IMR-90 (cell line): Measurements from ENCODE around the gene OR7A17. TPM values are rescaled to one million over a fixed set of nuclear protein-coding genes. Genes with fewer than 3 reads are reported as not detected.

Experiments
- ATAC-seq: fragments of 200-7000 bp; cut with Tn5 transposase; 2 replicates; pipeline ENCODE4 v1.9.1; 2020; ENCODE audit warnings: low read depth, mild to moderate bottlenecking, moderate library complexity
- BruUV-seq: library from RNA; stranded (reverse); fragments of 400-500 nt; replicated peaks from 2 replicates; lab custom pipeline; 2021; lab: Mats Ljungman, UMichigan
- CTCF ChIA-PET: fragments of 300-600 bp; formaldehyde crosslinking; extraction: SDS; loops from one replicate; lab custom pipeline; 2021; ENCODE audit warnings: antibody characterized with exemption; lab: Yijun Ruan, JAX
- POLR2A ChIA-PET: fragments of 300-600 bp; sonication (Branson Sonifier 250); formaldehyde crosslinking; loops from one replicate; lab custom pipeline; 2022; ENCODE audit warnings: antibody characterized with exemption; ENCODE audit not compliant: unreplicated experiment; lab: Charles Lee
- DNase-seq: peaks from one replicate; pipeline ENCODE4 v3.0.0; 2013
- H2AFZ ChIP-seq: replicated peaks from 2 replicates; pipeline ENCODE3; 2013; ENCODE audit warnings: low read length, mild to moderate bottlenecking; ENCODE audit not compliant: poor library complexity
- H2AK5ac ChIP-seq: 2 replicates; pipeline ENCODE4 v1.6.1; 2013; ENCODE audit warnings: low read depth, low read length, inconsistent platforms
- H2AK9ac ChIP-seq: replicated peaks from 2 replicates; pipeline ENCODE3; 2013; ENCODE audit warnings: mild to moderate bottlenecking, low read depth, low read length, moderate library complexity; ENCODE audit not compliant: poor library complexity
- H2BK120ac ChIP-seq: 2 replicates; pipeline ENCODE4 v1.6.1; 2013; ENCODE audit warnings: low read depth, low read length, inconsistent platforms
- H2BK15ac ChIP-seq: 3 replicates; pipeline ENCODE4 v1.6.1; 2013; ENCODE audit warnings: low read depth, low read length, inconsistent platforms
- H2BK20ac ChIP-seq: 2 replicates; pipeline ENCODE4 v1.6.1; 2013; ENCODE audit warnings: low read depth, mild to moderate bottlenecking, inconsistent platforms, low read length, moderate library complexity
- H2BK5ac ChIP-seq: 2 replicates; pipeline ENCODE4 v1.6.1; 2013; ENCODE audit warnings: mild to moderate bottlenecking, low read depth, low read length, inconsistent platforms; ENCODE audit not compliant: poor library complexity, severe bottlenecking
- H3K14ac ChIP-seq: replicated peaks from 2 replicates; pipeline ENCODE4 v1.6.1; 2013; ENCODE audit warnings: low read depth, low read length, inconsistent platforms
- H3K18ac ChIP-seq: 2 replicates; pipeline ENCODE4 v1.6.1; 2013; ENCODE audit warnings: low read depth, low read length, control low read depth
- H3K23ac ChIP-seq: 2 replicates; pipeline ENCODE4 v1.6.1; 2013; ENCODE audit warnings: low read depth, low read length, inconsistent platforms
- H3K27ac ChIP-seq: 2 replicates; pipeline ENCODE4 v1.5.1; 2013; ENCODE audit warnings: mild to moderate bottlenecking, control low read depth, low read length; ENCODE audit not compliant: insufficient read depth
- H3K27me3 ChIP-seq: 2 replicates; pipeline ENCODE4 v1.6.1; 2013; ENCODE audit warnings: low read length; ENCODE audit not compliant: control insufficient read depth, insufficient read depth
- H3K36me3 ChIP-seq: 2 replicates; pipeline ENCODE4 v1.6.1; 2013; ENCODE audit warnings: low read length, mixed read lengths; ENCODE audit not compliant: control insufficient read depth, insufficient read depth
- H3K4ac ChIP-seq: 2 replicates; pipeline ENCODE4 v1.6.1; 2013; ENCODE audit warnings: low read depth, low read length, inconsistent platforms
- H3K4me1 ChIP-seq: 2 replicates; pipeline ENCODE4 v1.6.1; 2013; ENCODE audit warnings: low read length, mixed read lengths; ENCODE audit not compliant: control insufficient read depth, insufficient read depth
- H3K4me2 ChIP-seq: 2 replicates; pipeline ENCODE4 v1.6.1; 2013; ENCODE audit warnings: low read depth, mild to moderate bottlenecking, control low read depth, low read length, moderate library complexity
- H3K4me3 ChIP-seq: 2 replicates; pipeline ENCODE4 v1.5.1; 2013; ENCODE audit warnings: low read depth, mild to moderate bottlenecking, control low read depth, low read length, moderate library complexity; ENCODE audit not compliant: insufficient read depth
- H3K56ac ChIP-seq: 2 replicates; pipeline ENCODE4 v1.6.1; 2013; ENCODE audit warnings: low read length, inconsistent platforms; ENCODE audit not compliant: insufficient read depth; ENCODE audit errors: extremely low read depth
- H3K79me1 ChIP-seq, 2 experiments: 2 replicates each; pipeline ENCODE4 v1.6.1; 2013; ENCODE audit warnings: low read length in 2 of 2, inconsistent platforms in 1 of 2, low read depth in 1 of 2
- H3K9ac ChIP-seq: 2 replicates; pipeline ENCODE4 v1.6.1; 2013; ENCODE audit warnings: low read depth, low read length, control low read depth
- H3K9me1 ChIP-seq: 2 replicates; pipeline ENCODE4 v1.6.1; 2013; ENCODE audit warnings: low read length, inconsistent platforms; ENCODE audit not compliant: insufficient read depth
- H3K9me3 ChIP-seq: 2 replicates; pipeline ENCODE4 v1.6.1; 2013; ENCODE audit warnings: low read length; ENCODE audit not compliant: control insufficient read depth, insufficient read depth
- H4K20me1 ChIP-seq: 2 replicates; pipeline ENCODE4 v1.6.1; 2013; ENCODE audit warnings: low read length, inconsistent platforms; ENCODE audit not compliant: insufficient read depth
- H4K5ac ChIP-seq: 2 replicates; pipeline ENCODE4 v1.6.1; 2013; ENCODE audit warnings: mild to moderate bottlenecking, low read depth, low read length, control low read depth
- H4K8ac ChIP-seq, 2 experiments: 2 replicates each; pipeline ENCODE4 v1.6.1; 2013; ENCODE audit warnings: low read depth in 2 of 2, low read length in 2 of 2, control low read depth in 1 of 2, inconsistent platforms in 1 of 2
- H4K91ac ChIP-seq: 2 replicates; pipeline ENCODE4 v1.6.1; 2013; ENCODE audit warnings: low read depth, low read length, inconsistent platforms; ENCODE audit not compliant: insufficient read depth
- CHD1 ChIP-seq: IDR thresholded peaks from 2 replicates; pipeline ENCODE4 v1.6.1; 2012; ENCODE audit warnings: low read depth, low read length, improper control_type of control experiment
- RAD21 ChIP-seq: IDR thresholded peaks from 2 replicates; pipeline ENCODE4 v1.6.1; 2012; ENCODE audit warnings: low read length, improper control_type of control experiment
- USF2 ChIP-seq: fragments of 150-350 bp; IDR thresholded peaks from 2 replicates; pipeline ENCODE4 v1.6.1; 2017; ENCODE audit warnings: mild to moderate bottlenecking, antibody characterized with exemption, low read length, low read depth
- WGBS, 2 experiments: methylation state at CpG; one replicate each; pipeline versions ENCODE4 v1.1.5 to v1.1.7; 2013; ENCODE audit warnings: missing lambda C conversion rate in 2 of 2; ENCODE audit not compliant: insufficient read length in 1 of 2; ENCODE audit errors: extremely low coverage in 2 of 2; 5-methylcytosine and 5-hydroxymethylcytosine counted together
- dilution Hi-C: fragments of 300-500 bp; cut with HindIII; formaldehyde crosslinking; loops from one replicate; pipeline ENCODE4 v1.14.3; 2018; ENCODE audit warnings: low sequenced_read_pairs; ENCODE audit not compliant: unreplicated experiment
- in situ Hi-C: fragments of 300-500 bp; cut with MboI; formaldehyde crosslinking; loops from 3 replicates; pipeline ENCODE4 v1.14.3; 2019; ENCODE audit warnings: low sequenced_read_pairs, inconsistent platforms, mixed read lengths
- intact Hi-C: fragments of 100-400 bp; cut with micrococcal nuclease; formaldehyde crosslinking; loops from 2 replicates; pipeline ENCODE4 v1.10.0; 2022
- polyA plus RNA-seq, 3 experiments: library from polyadenylated mRNA; depleted of rRNA; stranded (reverse); fragments of >200 nt; gene quantifications; 2 replicates each; pipeline ENCODE4 v1.2.3, GENCODE V29; 2012; ENCODE audit warnings: low replicate concordance in 1 of 3
- total RNA-seq: library from RNA; depleted of rRNA; stranded (reverse); fragments of >200 nt; gene quantifications from 2 replicates; pipeline ENCODE4 v1.2.3, GENCODE V29; 2012

OR7A17 gene
- total and polyA plus RNA-seq, 2 of the 4 experiments (the other 2 are of a cell fraction) = not detected

GRCh38 chr19:14843578-14843977 is 42.4 kb downstream of the OR7A17 start:
- dilution Hi-C loops = no loop called here
- CTCF ChIA-PET = no interaction called here
- no CpG with 5 or more reads among the region's 6 CpGs for WGBS, 2 experiments

More at GRCh38 chr19:14843578-14843977, 42.4 kb downstream of the OR7A17 start:
- TF ChIP-seq CHD1 (no peak), RAD21 (no peak), USF2 (no peak)
- Histone ChIP-seq H2BK20ac (no peak overlapping the region), H3K9me1 (no peaks in the 10 kb centered on the region), H3K56ac (no peak overlapping the region), H2BK120ac (no peak overlapping the region), H3K4me1 (no peaks in the 10 kb centered on the region), H2AK9ac (no peak overlapping the region), H2AFZ (no peak overlapping the region), H3K4ac (no peak overlapping the region), H2AK5ac (no peak overlapping the region), H3K18ac (no peak overlapping the region), H3K23ac (no peak overlapping the region), H3K27ac (no peak overlapping the region), H4K8ac (no peak overlapping the region), H4K91ac (no peak overlapping the region), H3K27me3 (no peaks in the 10 kb centered on the region), H3K14ac (no peak overlapping the region), H3K4me2 (no peak overlapping the region), H3K9ac (no peak overlapping the region), H4K5ac (no peak overlapping the region), H3K79me1 (no peaks in the 10 kb centered on the region), H2BK15ac (no peak overlapping the region), H2BK5ac (no peak overlapping the region), H3K36me3 (no peaks in the 10 kb centered on the region), H3K4me3 (no peak overlapping the region), H3K9me3 (peaks cover 3% of the 10 kb centered on the region; the same call in 1 of the 2 replicates), H4K20me1 (no peaks in the 10 kb centered on the region)
- POLR2A ChIA-PET = no interaction called here
- BruUV-seq = no TSS peak
- in situ Hi-C loops = no loop called here
- no peak for DNase-seq
- intact Hi-C loops = no loop called here
- no peak for ATAC-seq
